ENCODE measurements around the gene TTC19.

DNA sequence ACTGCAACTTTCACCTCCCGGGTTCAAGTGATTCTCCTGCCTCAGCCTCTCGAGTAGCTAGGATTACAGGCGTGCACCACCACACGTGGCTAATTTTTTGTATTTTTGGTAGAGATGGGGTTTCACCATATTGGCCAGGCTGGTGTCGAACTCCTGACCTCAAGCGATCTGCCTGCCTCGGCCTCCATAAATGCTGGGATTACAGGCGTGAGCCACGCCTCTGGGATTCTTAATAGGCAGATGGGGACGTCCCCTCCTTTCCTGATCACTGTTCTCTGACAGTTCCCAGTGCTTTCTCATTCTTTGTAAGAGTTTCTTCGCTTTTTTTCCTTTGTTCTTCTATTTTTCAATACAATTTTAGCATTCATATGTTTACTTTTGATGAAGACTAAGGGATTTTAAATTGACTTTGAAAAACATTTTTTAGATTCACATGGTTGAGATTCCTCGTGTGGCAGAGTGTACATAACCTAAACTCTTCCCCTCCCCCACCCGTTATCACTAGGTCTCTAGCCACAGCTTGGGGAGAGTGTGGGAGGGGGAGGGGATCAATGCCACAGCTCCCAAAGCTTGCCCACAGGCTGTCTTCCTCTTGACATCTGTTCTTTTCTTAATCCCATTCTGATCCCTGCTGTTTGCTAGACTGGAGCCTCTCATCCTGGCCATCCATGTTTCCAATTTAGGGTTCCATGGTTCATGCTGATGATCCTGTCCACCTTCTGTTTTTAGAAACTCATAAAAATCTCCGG lies 43.7 kb upstream of the TTC19 start:
- TF ChIP-seq, protein P1, sequence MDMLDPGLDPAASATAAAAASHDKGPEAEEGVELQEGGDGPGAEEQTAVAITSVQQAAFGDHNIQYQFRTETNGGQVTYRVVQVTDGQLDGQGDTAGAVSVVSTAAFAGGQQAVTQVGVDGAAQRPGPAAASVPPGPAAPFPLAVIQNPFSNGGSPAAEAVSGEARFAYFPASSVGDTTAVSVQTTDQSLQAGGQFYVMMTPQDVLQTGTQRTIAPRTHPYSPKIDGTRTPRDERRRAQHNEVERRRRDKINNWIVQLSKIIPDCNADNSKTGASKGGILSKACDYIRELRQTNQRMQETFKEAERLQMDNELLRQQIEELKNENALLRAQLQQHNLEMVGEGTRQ (IDR thresholded peaks at IDR 0.05; ENCODE audit: low read length), result no peak
- TF ChIP-seq BRCA1 (IDR thresholded peaks at IDR 0.05; ENCODE audit: low read depth, low read length) (no peak), EZH2 (IDR thresholded peaks at IDR 0.05; ENCODE audit: low read depth, low read length, severe bottlenecking) (no peak), JUND (IDR thresholded peaks at IDR 0.05; ENCODE audit: low read length) (no peak), SP1 (IDR thresholded peaks at IDR 0.05; ENCODE audit: low read depth, low read length) (0 out of 2 replicates have a peak, but pooled peaks have one; percentile 38), GABPA (IDR thresholded peaks at IDR 0.05; ENCODE audit: borderline replicate concordance, insufficient read depth, low read length) (no peak), KDM1A (IDR thresholded peaks at IDR 0.05; ENCODE audit: borderline replicate concordance, low read length) (no peak)
- TF ChIP-seq, protein P2, sequence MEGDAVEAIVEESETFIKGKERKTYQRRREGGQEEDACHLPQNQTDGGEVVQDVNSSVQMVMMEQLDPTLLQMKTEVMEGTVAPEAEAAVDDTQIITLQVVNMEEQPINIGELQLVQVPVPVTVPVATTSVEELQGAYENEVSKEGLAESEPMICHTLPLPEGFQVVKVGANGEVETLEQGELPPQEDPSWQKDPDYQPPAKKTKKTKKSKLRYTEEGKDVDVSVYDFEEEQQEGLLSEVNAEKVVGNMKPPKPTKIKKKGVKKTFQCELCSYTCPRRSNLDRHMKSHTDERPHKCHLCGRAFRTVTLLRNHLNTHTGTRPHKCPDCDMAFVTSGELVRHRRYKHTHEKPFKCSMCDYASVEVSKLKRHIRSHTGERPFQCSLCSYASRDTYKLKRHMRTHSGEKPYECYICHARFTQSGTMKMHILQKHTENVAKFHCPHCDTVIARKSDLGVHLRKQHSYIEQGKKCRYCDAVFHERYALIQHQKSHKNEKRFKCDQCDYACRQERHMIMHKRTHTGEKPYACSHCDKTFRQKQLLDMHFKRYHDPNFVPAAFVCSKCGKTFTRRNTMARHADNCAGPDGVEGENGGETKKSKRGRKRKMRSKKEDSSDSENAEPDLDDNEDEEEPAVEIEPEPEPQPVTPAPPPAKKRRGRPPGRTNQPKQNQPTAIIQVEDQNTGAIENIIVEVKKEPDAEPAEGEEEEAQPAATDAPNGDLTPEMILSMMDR (IDR thresholded peaks at IDR 0.05; ENCODE audit: control extremely low read depth in 1 of 3, insufficient read depth in 1 of 3, low read depth in 1 of 3, low read length in 3 of 3), result no peak

Measured in H1 (cell line).